Neural progenitor cell (in vitro differentiated cells): Measurements from ENCODE around the gene DOCK11. TPM values are rescaled to one million over a fixed set of nuclear protein-coding genes. Genes with fewer than 3 reads are reported as not detected.

Experiments
- DNase-seq: peaks from one replicate; pipeline ENCODE4 v3.0.0-alpha.2; 2016; ENCODE audit warnings: low spot score
- H2AFZ ChIP-seq: fragments of 200-600 bp; sonication (generic); replicated peaks from 2 replicates; pipeline ENCODE4 v1.6.1; 2016; ENCODE audit warnings: antibody characterized with exemption
- H3F3A ChIP-seq: fragments of 200-600 bp; sonication (generic); 2 replicates; pipeline ENCODE4 v1.6.1; 2016; ENCODE audit warnings: antibody characterized with exemption, low read depth
- H3K27ac ChIP-seq: fragments of 200-600 bp; sonication (generic); 2 replicates; pipeline ENCODE4 v1.5.1; 2016; ENCODE audit warnings: mild to moderate bottlenecking
- H3K27me3 ChIP-seq: fragments of 200-600 bp; sonication (generic); 2 replicates; pipeline ENCODE4 v1.6.1; 2016; ENCODE audit warnings: mild to moderate bottlenecking, moderate library complexity
- H3K36me3 ChIP-seq: fragments of 200-600 bp; sonication (generic); 2 replicates; pipeline ENCODE4 v1.5.1; 2016
- H3K4me1 ChIP-seq: fragments of 200-600 bp; sonication (generic); 2 replicates; pipeline ENCODE4 v1.6.1; 2016; ENCODE audit warnings: mixed run types
- H3K4me2 ChIP-seq: fragments of 200-600 bp; sonication (generic); 2 replicates; pipeline ENCODE4 v1.6.1; 2016
- H3K4me3 ChIP-seq: fragments of 200-600 bp; sonication (generic); 2 replicates; pipeline ENCODE4 v1.5.1; 2016
- H3K79me2 ChIP-seq: fragments of 200-600 bp; sonication (generic); 2 replicates; pipeline ENCODE4 v1.6.1; 2016; ENCODE audit warnings: low read depth
- H3K9ac ChIP-seq: fragments of 200-600 bp; sonication (generic); 2 replicates; pipeline ENCODE4 v1.6.1; 2016
- H3K9me3 ChIP-seq: fragments of 200-600 bp; sonication (generic); 2 replicates; pipeline ENCODE4 v1.5.1; 2016; ENCODE audit warnings: low read depth
- H4K20me1 ChIP-seq: fragments of 200-600 bp; sonication (generic); 2 replicates; pipeline ENCODE4 v1.6.1; 2016; ENCODE audit warnings: low read depth
- H3K27ac Mint-ChIP-seq: 3 replicates; pipeline ENCODE4 v1.8.0; 2021; ENCODE audit warnings: mixed read lengths
- H3K27me3 Mint-ChIP-seq: 2 replicates; pipeline ENCODE4 v1.8.0; 2022; ENCODE audit warnings: low read depth, mild to moderate bottlenecking, inconsistent platforms, moderate library complexity, mixed read lengths; ENCODE audit not compliant: insufficient read depth
- H3K36me3 Mint-ChIP-seq: 3 replicates; pipeline ENCODE4 v1.8.0; 2021; ENCODE audit warnings: mixed read lengths
- H3K4me1 Mint-ChIP-seq: 3 replicates; pipeline ENCODE4 v1.8.0; 2021; ENCODE audit warnings: mixed read lengths
- H3K4me3 Mint-ChIP-seq: 3 replicates; pipeline ENCODE4 v1.8.0; 2021; ENCODE audit warnings: mild to moderate bottlenecking, moderate library complexity, mixed read lengths
- H3K9me3 Mint-ChIP-seq: 3 replicates; pipeline ENCODE4 v1.8.0; 2020; ENCODE audit warnings: mixed read lengths
- CTCF ChIP-seq: fragments of 200-600 bp; sonication (generic); IDR thresholded peaks from 2 replicates; pipeline ENCODE4 v1.5.1; 2017; ENCODE audit warnings: antibody characterized with exemption, mild to moderate bottlenecking
- EZH2 ChIP-seq: fragments of 200-600 bp; sonication (generic); IDR thresholded peaks from 2 replicates; pipeline ENCODE4 v1.6.1; 2017; ENCODE audit warnings: antibody characterized with exemption, mild to moderate bottlenecking, moderate library complexity
- EZH2phosphoT487 ChIP-seq: fragments of 200-600 bp; sonication (generic); IDR thresholded peaks from 2 replicates; pipeline ENCODE4 v1.6.1; 2017; ENCODE audit warnings: antibody characterized with exemption
- total RNA-seq: library from RNA; depleted of rRNA; stranded (reverse); fragments of >200 nt; gene quantifications from 2 replicates; pipeline ENCODE4 v1.2.3, GENCODE V29; 2015; ENCODE audit warnings: low replicate concordance

Gene DOCK11
- total RNA-seq, 1 donor from 2014 or later = 20.9 TPM

DNA sequence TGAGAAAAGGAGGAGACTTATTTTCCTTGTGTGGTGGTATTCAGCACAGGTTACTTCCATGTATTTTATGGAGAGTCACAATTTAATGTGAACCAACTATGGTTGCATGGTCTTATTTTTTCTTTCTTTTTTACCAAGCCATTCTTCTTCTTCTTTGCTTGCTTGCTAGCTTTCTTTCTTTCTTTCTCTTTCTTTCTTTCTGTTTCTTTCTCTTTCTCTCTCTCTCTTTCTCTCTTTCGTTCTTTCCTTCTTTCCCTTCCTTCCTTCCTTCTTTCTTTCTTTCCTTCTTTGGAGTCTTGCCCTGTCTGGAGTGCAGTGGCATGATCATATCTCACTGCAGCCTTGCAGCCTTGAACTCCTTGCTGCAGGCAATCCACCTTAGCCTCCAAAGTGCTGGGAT, 68.9 kb downstream of the DOCK11 start:
- Histone ChIP-seq H3K36me3 (no peaks in the 10 kb centered on the region), H3K9ac (no peak overlapping the region), H3K27ac (no peak overlapping the region), H3K27me3 (no peaks in the 10 kb centered on the region), H3K4me1 (peaks cover 16% of the 10 kb centered on the region), H3K79me2 (no peaks in the 10 kb centered on the region), H3K4me2 (no peak overlapping the region), H2AFZ (no peak overlapping the region), H3K9me3 (peaks cover 9% of the 10 kb centered on the region), H3F3A (peaks cover 17% of the 10 kb centered on the region), H4K20me1 (no peaks in the 10 kb centered on the region), H3K4me3 (no peak overlapping the region)
- H3K4me1 Mint-ChIP-seq = peaks cover 17% of the 10 kb centered on the region
- DNase-seq = no peak
- H3K36me3 Mint-ChIP-seq = peaks cover 37% of the 10 kb centered on the region
- TF ChIP-seq CTCF (no peak), EZH2phosphoT487 (no peak), EZH2 (no peak)
- H3K4me3 Mint-ChIP-seq = no peak overlapping the region
- peaks cover 2% of the 10 kb centered on the region for H3K27me3 Mint-ChIP-seq
- H3K9me3 Mint-ChIP-seq = no peaks in the 10 kb centered on the region
- H3K27ac Mint-ChIP-seq = no peak overlapping the region

GRCh38 chrX:118565853-118566252, 70.2 kb downstream of the DOCK11 start:
- peaks cover 49% of the 10 kb centered on the region for H3K36me3 Mint-ChIP-seq

DNA sequence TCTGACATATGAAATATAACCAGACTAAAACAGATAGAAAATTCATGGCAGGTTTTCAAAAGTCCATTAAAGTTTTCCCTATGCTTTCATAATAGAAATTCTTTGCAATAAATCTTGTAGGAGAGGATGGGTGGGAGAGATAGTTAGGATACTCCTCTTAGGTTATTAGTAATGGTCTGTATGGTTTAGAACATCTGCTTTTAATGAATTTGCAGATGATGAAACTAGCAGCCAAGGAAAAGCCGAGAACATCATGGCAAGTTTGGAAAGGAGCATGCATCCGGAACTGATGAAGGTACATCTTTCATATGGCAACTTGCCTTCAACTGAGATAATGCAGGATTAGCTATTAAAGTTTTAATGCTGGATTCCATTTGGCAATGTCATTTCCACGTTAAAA, 70.7 kb downstream of the DOCK11 start:
- peaks cover 9% of the 10 kb centered on the region for H3K9me3 ChIP-seq
- H3K27ac ChIP-seq = no peak overlapping the region
- peaks cover 1% of the 10 kb centered on the region for H3F3A ChIP-seq
- peaks cover 53% of the 10 kb centered on the region for H3K36me3 Mint-ChIP-seq
- no peaks in the 10 kb centered on the region for H4K20me1 ChIP-seq
- no peaks in the 10 kb centered on the region for H3K27me3 ChIP-seq
- no peak for TF ChIP-seq EZH2
- no peak for TF ChIP-seq CTCF
- no peak for TF ChIP-seq EZH2phosphoT487
- peaks cover 4% of the 10 kb centered on the region for H3K4me1 ChIP-seq
- H3K79me2 ChIP-seq = no peaks in the 10 kb centered on the region
- no peak overlapping the region for H3K4me3 Mint-ChIP-seq
- H3K4me2 ChIP-seq = no peak overlapping the region
- H2AFZ ChIP-seq = no peak overlapping the region
- H3K4me1 Mint-ChIP-seq = peaks cover 4% of the 10 kb centered on the region
- H3K9me3 Mint-ChIP-seq = peaks cover 2% of the 10 kb centered on the region
- DNase-seq = no peak
- H3K9ac ChIP-seq = no peak overlapping the region
- no peak overlapping the region for H3K27ac Mint-ChIP-seq
- H3K27me3 Mint-ChIP-seq = peaks cover 2% of the 10 kb centered on the region
- H3K36me3 ChIP-seq = no peaks in the 10 kb centered on the region
- H3K4me3 ChIP-seq = no peak overlapping the region

More at GRCh38 chrX:118565853-118566252, 70.2 kb downstream of the DOCK11 start:
- H3K36me3 ChIP-seq = no peaks in the 10 kb centered on the region
- H3K27ac Mint-ChIP-seq = no peak overlapping the region
- no peaks in the 10 kb centered on the region for H3K27me3 ChIP-seq
- no peak for DNase-seq
- peaks cover 6% of the 10 kb centered on the region for H3K4me1 Mint-ChIP-seq
- no peak overlapping the region for H3K4me3 ChIP-seq
- no peak overlapping the region for H3K27ac ChIP-seq
- H3K9me3 ChIP-seq = peaks cover 9% of the 10 kb centered on the region
- H3K4me1 ChIP-seq = peaks cover 8% of the 10 kb centered on the region
- peaks cover 2% of the 10 kb centered on the region for H3K27me3 Mint-ChIP-seq
- H3F3A ChIP-seq = peaks cover 6% of the 10 kb centered on the region
- H2AFZ ChIP-seq = no peak overlapping the region
- H4K20me1 ChIP-seq = no peaks in the 10 kb centered on the region
- H3K79me2 ChIP-seq = no peaks in the 10 kb centered on the region
- H3K9ac ChIP-seq = no peak overlapping the region
- TF ChIP-seq CTCF = no peak
- TF ChIP-seq EZH2phosphoT487 = no peak
- TF ChIP-seq EZH2 = no peak
- H3K4me2 ChIP-seq = no peak overlapping the region
- H3K4me3 Mint-ChIP-seq = no peak overlapping the region
- H3K9me3 Mint-ChIP-seq = no peaks in the 10 kb centered on the region

DNA sequence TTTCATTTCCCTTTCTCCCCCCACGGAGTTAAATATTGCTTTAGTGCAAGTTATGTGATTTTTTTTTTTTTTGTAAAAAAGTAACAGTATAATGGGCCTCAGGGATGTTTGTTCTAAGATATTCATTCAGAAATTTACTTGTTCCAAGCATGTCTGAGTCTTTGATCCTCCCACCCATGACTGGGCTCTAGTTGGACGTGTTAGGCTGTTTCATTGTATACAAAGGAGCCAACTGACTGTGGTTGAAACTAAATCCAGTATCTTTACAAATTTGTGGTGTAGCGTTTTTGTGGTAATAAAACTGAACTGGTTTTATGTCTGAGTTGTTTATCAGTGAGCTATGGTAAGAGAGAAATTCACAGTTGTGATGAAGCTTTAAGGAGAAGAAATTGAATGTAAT, 74.1 kb downstream of the DOCK11 start:
- H3K36me3 ChIP-seq = no peaks in the 10 kb centered on the region
- H3K4me3 Mint-ChIP-seq = no peak overlapping the region
- TF ChIP-seq EZH2 (no peak), EZH2phosphoT487 (no peak), CTCF (no peak)
- peaks cover 6% of the 10 kb centered on the region for H3K4me1 Mint-ChIP-seq
- H3K4me3 ChIP-seq = no peak overlapping the region
- H3K4me1 ChIP-seq = no peaks in the 10 kb centered on the region
- no peak for DNase-seq
- no peak overlapping the region for H3K4me2 ChIP-seq
- no peak overlapping the region for H3K27ac Mint-ChIP-seq
- H4K20me1 ChIP-seq = no peaks in the 10 kb centered on the region
- H3F3A ChIP-seq = no peaks in the 10 kb centered on the region
- no peak overlapping the region for H3K9ac ChIP-seq
- H3K36me3 Mint-ChIP-seq = peaks cover 66% of the 10 kb centered on the region
- H3K27me3 ChIP-seq = no peaks in the 10 kb centered on the region
- H3K27ac ChIP-seq = no peak overlapping the region
- peaks cover 8% of the 10 kb centered on the region for H3K9me3 Mint-ChIP-seq
- H2AFZ ChIP-seq = no peak overlapping the region
- H3K27me3 Mint-ChIP-seq = peaks cover 2% of the 10 kb centered on the region
- H3K9me3 ChIP-seq = peaks cover 9% of the 10 kb centered on the region
- H3K79me2 ChIP-seq = no peaks in the 10 kb centered on the region
